ENCODE results near the gene NCAM1.

DNA sequence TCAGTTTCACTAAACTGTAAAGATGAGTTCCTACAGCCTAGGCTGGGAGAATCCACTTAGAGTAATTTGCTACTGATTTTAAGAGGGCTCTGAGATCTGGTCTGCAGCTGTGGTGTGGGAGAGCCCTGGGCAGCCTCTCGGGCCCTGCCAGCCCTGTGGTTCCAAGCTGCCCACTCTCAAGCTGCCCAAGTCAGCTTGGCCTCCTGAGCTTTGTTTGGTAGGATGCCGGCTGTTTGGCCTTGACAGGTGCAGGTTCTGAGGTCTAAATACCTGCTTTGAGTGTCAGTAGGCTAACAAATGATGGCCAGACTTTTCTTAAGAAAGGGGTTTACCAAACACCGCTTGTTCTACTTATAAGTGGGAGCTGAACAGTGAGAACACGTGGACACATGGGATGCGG, 219.9 kb downstream of the NCAM1 start:
- TF ChIP-seq CTCF (IDR thresholded peaks at IDR 0.05) (no peak), POLR2AphosphoS5 (IDR thresholded peaks at IDR 0.05) (no peak), EP300 (IDR thresholded peaks at IDR 0.05) (no peak)
